Fibroblast of the aortic adventitia (primary cell): ENCODE data around the gene RSRC1. TPM values are rescaled to one million over a fixed set of nuclear protein-coding genes. Genes with fewer than 3 reads are reported as not detected.
A peak's percentile ranks its signal among the peaks of the same experiment; 100 is the strongest.
"Not testable (repeated sequence)": the region's sequence is repeated elsewhere in the genome, so short reads cannot be mapped to it uniquely, and the experiment has no call there.

Source experiments
- DNase-seq: peaks from one replicate; pipeline ENCODE4 v3.0.0-alpha.2; 2010; ENCODE audit warnings: low read depth
- H3K4me3 ChIP-seq: 2 replicates; pipeline ENCODE4 v1.5.1; 2011; ENCODE audit warnings: low read depth, mild to moderate bottlenecking, control low read depth, low read length, moderate library complexity
- total RNA-seq: library from RNA; depleted of rRNA; stranded (reverse); fragments of >200 nt; gene quantifications from 2 replicates; pipeline ENCODE4 v1.2.3, GENCODE V29; 2012; ENCODE audit warnings: low replicate concordance
- TF ChIP-seq, protein P1 (sequence below): IDR thresholded peaks from 2 replicates; pipeline ENCODE4 v1.5.1; 2011; ENCODE audit warnings: mild to moderate bottlenecking, low read length, control low read depth, inconsistent platforms; ENCODE audit not compliant: insufficient read depth

The RSRC1 gene
- total RNA-seq, 1 donor, result 45.8 TPM

DNA sequence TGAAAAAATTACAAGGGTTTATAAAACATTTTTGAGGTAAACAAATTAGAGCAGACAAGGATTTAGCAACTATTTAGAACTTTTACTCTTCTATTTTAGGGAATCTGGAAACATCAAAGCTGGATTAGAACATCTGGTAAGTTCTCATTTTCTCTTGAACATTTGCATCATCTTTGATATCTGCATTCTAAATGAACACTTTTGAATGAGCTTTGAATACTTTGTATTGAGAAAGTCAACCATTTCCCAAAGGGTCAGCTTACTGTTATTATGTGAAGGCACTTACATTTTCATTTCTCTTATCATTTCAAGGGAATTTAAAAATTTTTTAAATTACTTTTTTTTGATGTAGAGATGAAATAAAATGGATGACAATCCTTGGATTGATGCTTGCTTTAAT lies 188.1 kb downstream of the RSRC1 start:
- DNase-seq, result no peak
- TF ChIP-seq, protein P1, sequence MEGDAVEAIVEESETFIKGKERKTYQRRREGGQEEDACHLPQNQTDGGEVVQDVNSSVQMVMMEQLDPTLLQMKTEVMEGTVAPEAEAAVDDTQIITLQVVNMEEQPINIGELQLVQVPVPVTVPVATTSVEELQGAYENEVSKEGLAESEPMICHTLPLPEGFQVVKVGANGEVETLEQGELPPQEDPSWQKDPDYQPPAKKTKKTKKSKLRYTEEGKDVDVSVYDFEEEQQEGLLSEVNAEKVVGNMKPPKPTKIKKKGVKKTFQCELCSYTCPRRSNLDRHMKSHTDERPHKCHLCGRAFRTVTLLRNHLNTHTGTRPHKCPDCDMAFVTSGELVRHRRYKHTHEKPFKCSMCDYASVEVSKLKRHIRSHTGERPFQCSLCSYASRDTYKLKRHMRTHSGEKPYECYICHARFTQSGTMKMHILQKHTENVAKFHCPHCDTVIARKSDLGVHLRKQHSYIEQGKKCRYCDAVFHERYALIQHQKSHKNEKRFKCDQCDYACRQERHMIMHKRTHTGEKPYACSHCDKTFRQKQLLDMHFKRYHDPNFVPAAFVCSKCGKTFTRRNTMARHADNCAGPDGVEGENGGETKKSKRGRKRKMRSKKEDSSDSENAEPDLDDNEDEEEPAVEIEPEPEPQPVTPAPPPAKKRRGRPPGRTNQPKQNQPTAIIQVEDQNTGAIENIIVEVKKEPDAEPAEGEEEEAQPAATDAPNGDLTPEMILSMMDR, result no peak
- no peak overlapping the region for H3K4me3 ChIP-seq

DNA sequence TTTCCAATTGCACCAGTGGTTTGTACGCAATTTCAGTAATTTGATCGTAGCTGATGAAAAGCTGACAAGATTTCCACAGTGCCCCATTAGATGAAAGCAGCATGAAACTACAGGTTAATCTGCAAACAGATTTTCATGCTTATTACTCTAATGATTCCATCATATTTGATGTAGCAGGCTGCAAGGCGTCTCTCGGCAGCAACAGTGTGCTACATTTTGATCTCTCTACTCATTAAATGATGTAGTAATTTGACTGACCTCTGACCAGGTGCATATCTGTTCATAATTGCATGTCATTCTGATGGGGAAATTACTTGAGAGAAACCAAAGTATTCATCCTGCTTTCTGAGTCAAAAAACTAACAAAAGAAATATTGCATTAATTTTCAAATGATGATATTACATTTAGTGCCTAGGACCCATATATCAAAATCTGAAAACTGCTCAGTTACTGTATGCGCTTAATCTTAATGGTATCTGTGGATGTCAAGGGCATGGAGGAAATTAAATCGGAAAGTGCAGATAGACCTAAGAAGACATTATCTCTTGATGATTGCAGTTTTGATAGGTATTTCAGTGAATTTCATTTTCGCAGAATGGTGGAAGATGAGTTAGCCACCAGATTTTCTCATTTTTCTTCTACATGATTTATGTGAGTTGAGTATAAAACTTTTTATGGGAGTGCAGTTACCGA lies 198.5 kb downstream of the RSRC1 start:
- H3K4me3 ChIP-seq, result no peak overlapping the region
- TF ChIP-seq, protein P1, result no peak
- no peak for DNase-seq

DNA sequence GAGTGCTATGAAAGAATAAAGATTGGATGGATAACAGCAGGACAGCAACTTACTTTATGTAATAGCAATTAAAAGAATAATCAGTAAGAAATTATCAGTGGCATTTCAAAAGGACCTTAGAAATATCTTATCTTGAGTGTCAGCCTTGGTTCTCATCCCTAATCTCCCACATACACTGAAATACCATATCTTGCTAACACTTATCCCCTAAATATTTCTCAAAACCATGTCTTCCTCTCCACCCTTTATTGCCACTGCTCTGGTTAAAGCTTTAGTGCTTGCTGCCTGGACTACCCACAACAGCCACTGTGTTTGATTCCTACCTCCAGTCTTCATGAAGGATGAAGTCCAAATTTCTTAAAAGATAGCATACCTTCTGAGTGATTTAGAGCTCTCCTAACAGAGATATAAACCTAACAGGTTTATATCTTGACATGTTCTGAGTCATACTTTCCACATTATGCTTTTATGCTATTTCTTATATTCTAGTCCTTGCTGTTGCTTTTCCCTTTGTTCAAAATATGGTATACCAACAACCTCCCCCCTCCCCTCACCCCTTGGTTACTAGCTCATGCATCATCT lies 202.8 kb downstream of the RSRC1 start:
- TF ChIP-seq, protein P1, result no peak
- peak; percentile 21 for DNase-seq
- no peak overlapping the region for H3K4me3 ChIP-seq

DNA sequence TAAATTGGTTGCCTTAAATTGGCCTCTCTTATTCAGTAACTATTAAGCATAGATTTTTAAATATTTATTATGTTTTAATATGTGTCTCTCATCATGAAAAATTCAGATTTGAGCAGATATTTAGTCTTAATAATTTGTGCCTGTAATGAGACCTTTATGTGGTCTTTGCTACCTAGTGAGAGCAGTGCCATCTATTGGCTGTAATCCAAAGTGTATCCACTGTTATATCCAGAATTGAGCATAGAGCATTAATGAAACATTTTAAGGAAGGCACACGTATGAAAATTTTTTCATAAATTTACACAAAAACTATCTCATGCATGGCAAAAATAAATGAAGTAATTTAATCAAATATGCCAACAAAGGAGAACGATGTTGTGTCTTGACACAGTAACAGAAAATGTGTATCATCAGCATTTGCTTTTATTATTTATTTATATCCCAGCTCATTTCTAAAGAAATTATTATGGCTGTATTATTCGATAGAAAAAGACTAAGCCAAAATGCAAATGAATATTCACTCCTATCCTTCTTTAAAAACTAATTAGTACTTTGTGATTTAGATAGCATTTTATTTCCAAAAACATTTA lies 203.5 kb downstream of the RSRC1 start:
- no peak overlapping the region for H3K4me3 ChIP-seq
- TF ChIP-seq, protein P1, result no peak
- peak; percentile 19 for DNase-seq

DNA sequence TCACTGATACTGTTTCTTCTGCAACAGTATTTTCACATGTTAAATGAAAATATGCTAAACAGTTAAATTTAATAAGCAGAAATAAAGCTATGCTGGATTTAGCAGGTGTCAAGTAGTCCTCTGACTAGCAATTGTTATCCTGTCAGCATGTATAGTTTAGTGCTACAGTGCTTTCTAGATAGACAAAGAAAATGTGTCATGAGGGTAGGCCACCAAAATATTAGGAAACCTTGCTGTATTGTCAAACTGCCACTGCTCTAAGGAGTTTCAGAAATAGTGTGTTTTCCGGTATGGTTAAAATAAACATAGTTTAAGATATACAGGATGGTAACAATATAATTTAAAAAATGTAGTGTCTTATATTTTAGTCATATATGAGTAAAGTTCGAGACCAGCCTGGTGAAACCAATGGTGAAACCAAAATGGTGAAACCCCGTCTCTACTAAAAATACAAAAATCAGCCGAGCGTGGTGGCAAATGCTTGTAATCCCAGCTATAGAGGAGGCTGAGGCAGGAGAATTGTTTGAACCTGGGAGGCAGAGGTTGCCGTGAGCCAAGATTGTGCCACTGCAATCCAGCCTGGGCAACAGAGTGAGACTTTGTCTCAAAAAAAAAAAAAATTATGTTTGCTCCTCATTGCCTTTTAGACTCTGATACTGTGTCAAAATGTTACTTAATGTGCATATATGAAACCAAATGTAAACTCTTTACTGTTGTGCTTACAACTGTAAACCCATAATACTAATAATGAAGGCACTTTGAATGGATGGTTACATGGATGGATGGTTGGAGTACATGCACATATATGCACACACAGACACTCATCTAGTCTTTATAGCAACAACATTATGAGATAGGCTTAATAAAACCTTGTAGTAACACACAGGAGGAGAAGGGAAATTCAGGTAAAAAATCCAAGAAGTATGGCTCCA lies 204.8 kb downstream of the RSRC1 start:
- DNase-seq, result no peak
- H3K4me3 ChIP-seq, result no peak overlapping the region
- TF ChIP-seq, protein P1, result no peak

DNA sequence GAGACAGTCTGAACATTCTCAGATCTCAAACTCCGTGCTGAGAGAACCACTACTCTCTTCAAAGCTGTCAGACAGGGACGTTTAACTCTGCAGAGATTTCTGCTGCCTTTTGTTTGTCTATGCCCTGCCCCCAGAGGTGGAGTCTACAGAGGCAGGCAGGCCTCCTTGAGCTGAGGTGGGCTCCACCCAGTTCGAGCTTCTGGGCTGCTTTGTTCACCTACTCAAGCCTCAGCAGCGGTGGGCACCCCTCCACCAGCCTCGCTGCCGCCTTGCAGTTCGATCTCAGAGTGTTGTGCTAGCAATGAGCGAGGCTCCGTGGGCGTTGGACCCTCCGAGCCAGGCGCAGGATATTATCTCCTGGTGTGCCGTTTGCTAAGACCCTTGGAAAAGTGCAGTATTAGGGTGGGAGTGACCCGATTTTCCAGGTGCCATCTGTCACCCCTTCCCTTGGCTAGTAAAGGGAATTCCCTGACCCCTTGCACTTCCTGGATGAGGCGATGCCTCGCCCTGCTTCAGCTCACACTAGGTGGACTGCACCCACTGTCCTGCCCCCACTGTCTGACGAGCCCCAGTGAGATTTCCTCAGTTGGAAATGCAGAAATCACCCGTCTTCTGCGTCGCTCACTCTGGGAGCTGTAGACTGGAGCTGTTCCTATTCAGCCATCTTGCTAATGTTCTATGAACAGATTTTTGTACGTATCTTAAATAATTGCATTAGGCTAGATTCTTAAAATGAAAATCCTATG lies 220.0 kb downstream of the RSRC1 start:
- H3K4me3 ChIP-seq, DNase-seq: not testable (repeated sequence)
